ENCODE results near the gene MEPCE.
"Not testable (repeated sequence)": the region's sequence is repeated elsewhere in the genome, so short reads cannot be mapped to it uniquely, and the experiment has no call there.

Gene MEPCE

GRCh38 chr7:100452513-100452912 lies 22.9 kb downstream of the MEPCE start:
- H3K27me3 ChIP-seq (ENCODE audit: control insufficient read depth in 3 of 3, insufficient read depth in 3 of 3, low read depth in 1 of 3, low read length in 3 of 3): no peaks in the 10 kb centered on the region
- no peak overlapping the region for H2BK5ac ChIP-seq (ENCODE audit: low read length)
- H2AFZ ChIP-seq (ENCODE audit: low read length): no peak overlapping the region
- no peak overlapping the region for H3K9ac ChIP-seq (ENCODE audit: low read depth, low read length, poor library complexity)
- H3K79me1 ChIP-seq (ENCODE audit: low read depth, low read length): no peaks in the 10 kb centered on the region
- no peak overlapping the region for H3K23ac ChIP-seq (ENCODE audit: low read depth, low read length, poor library complexity)
- no peaks in the 10 kb centered on the region for H3K36me3 ChIP-seq (replicated peaks in 1 of 2; ENCODE audit: control insufficient read depth in 2 of 2, insufficient read depth in 2 of 2, low read length in 2 of 2)
- no peak overlapping the region for H3K4me2 ChIP-seq (ENCODE audit: insufficient read depth, low read length, poor library complexity, severe bottlenecking)
- no peak overlapping the region for H3K18ac ChIP-seq (ENCODE audit: low read length)
- no peak overlapping the region for H4K91ac ChIP-seq (ENCODE audit: low read depth, low read length, poor library complexity)
- H2BK15ac ChIP-seq (ENCODE audit: low read length): no peak overlapping the region
- H3K4me1 ChIP-seq (ENCODE audit: control insufficient read depth in 2 of 2, insufficient read depth in 1 of 2, low read depth in 1 of 2, low read length in 2 of 2): peaks cover 0 to 5% of the 10 kb centered on the region in 2 donors
- H3K14ac ChIP-seq (ENCODE audit: low read length): no peak overlapping the region
- H3K27ac ChIP-seq (replicated peaks; ENCODE audit: low read length): no peak overlapping the region
- H2AK5ac ChIP-seq (ENCODE audit: low read depth, low read length): no peak overlapping the region
- H4K8ac ChIP-seq (ENCODE audit: low read depth, low read length): no peak overlapping the region
- peaks cover 0 to 2% of the 10 kb centered on the region in 2 donors for H3K9me3 ChIP-seq (replicated peaks in 1 of 2; ENCODE audit: control insufficient read depth in 2 of 2, insufficient read depth in 1 of 2, low read depth in 1 of 2, low read length in 2 of 2)
- H2BK12ac ChIP-seq (ENCODE audit: low read length): no peak overlapping the region
- no CpG with 5 or more reads among the region's 3 CpGs for WGBS, 2 donors (ENCODE audit: extremely low coverage in 2 of 2, insufficient read length in 2 of 2, insufficient replicate concordance in 1 of 2)
- no peak overlapping the region for H2BK120ac ChIP-seq (ENCODE audit: low read depth, low read length)
- no peak overlapping the region for H3K4me3 ChIP-seq (ENCODE audit: low read length in 2 of 2)
- no peak for DNase-seq (ENCODE audit: low spot score)
- no peak overlapping the region for H3K4ac ChIP-seq (ENCODE audit: low read length)

- not testable (repeated sequence) for DNase-seq (ENCODE audit: low spot score); H3K18ac ChIP-seq (ENCODE audit: low read length); H4K91ac ChIP-seq (ENCODE audit: low read depth, low read length, poor library complexity); H3K79me1 ChIP-seq (ENCODE audit: low read depth, low read length); H3K14ac ChIP-seq (ENCODE audit: low read length); H3K4me3 ChIP-seq (ENCODE audit: low read length in 2 of 2); H3K9ac ChIP-seq (ENCODE audit: low read depth, low read length, poor library complexity); H3K23ac ChIP-seq (ENCODE audit: low read depth, low read length, poor library complexity); H2BK12ac ChIP-seq (ENCODE audit: low read length); H3K27ac ChIP-seq (replicated peaks; ENCODE audit: low read length); H3K4me2 ChIP-seq (ENCODE audit: insufficient read depth, low read length, poor library complexity, severe bottlenecking); H3K36me3 ChIP-seq (replicated peaks in 1 of 2; ENCODE audit: control insufficient read depth in 2 of 2, insufficient read depth in 2 of 2, low read length in 2 of 2); H3K4ac ChIP-seq (ENCODE audit: low read length); H2BK15ac ChIP-seq (ENCODE audit: low read length); H3K27me3 ChIP-seq (ENCODE audit: control insufficient read depth in 3 of 3, insufficient read depth in 3 of 3, low read depth in 1 of 3, low read length in 3 of 3); H4K8ac ChIP-seq (ENCODE audit: low read depth, low read length); H3K4me1 ChIP-seq (ENCODE audit: control insufficient read depth in 2 of 2, insufficient read depth in 1 of 2, low read depth in 1 of 2, low read length in 2 of 2); H3K9me3 ChIP-seq (replicated peaks in 1 of 2; ENCODE audit: control insufficient read depth in 2 of 2, insufficient read depth in 1 of 2, low read depth in 1 of 2, low read length in 2 of 2); H2BK5ac ChIP-seq (ENCODE audit: low read length); H2BK120ac ChIP-seq (ENCODE audit: low read depth, low read length); H2AK5ac ChIP-seq (ENCODE audit: low read depth, low read length); H2AFZ ChIP-seq (ENCODE audit: low read length)
- no CpG with 5 or more reads among the region's 8 CpGs for WGBS, 2 donors (ENCODE audit: extremely low coverage in 2 of 2, insufficient read length in 2 of 2, insufficient replicate concordance in 1 of 2)
These were observed 24.2 kb downstream of the MEPCE start for GRCh38 chr7:100453854-100454253.

GRCh38 chr7:100455206-100455605 lies 25.6 kb downstream of the MEPCE start:
- Histone ChIP-seq H3K4me2 (ENCODE audit: insufficient read depth, low read length, poor library complexity, severe bottlenecking) (no peak overlapping the region), H3K79me1 (ENCODE audit: low read depth, low read length) (no peaks in the 10 kb centered on the region), H3K18ac (ENCODE audit: low read length) (no peak overlapping the region), H3K9ac (ENCODE audit: low read depth, low read length, poor library complexity) (no peak overlapping the region), H2AK5ac (ENCODE audit: low read depth, low read length) (no peak overlapping the region), H2BK12ac (ENCODE audit: low read length) (no peak overlapping the region), H3K14ac (ENCODE audit: low read length) (no peak overlapping the region), H2BK15ac (ENCODE audit: low read length) (no peak overlapping the region), H4K8ac (ENCODE audit: low read depth, low read length) (no peak overlapping the region), H4K91ac (ENCODE audit: low read depth, low read length, poor library complexity) (no peak overlapping the region), H2BK5ac (ENCODE audit: low read length) (no peak overlapping the region), H3K36me3 (replicated peaks in 1 of 2; ENCODE audit: control insufficient read depth in 2 of 2, insufficient read depth in 2 of 2, low read length in 2 of 2) (no peaks in the 10 kb centered on the region), H3K9me3 (replicated peaks in 1 of 2; ENCODE audit: control insufficient read depth in 2 of 2, insufficient read depth in 1 of 2, low read depth in 1 of 2, low read length in 2 of 2) (peaks cover 0 to 2% of the 10 kb centered on the region in 2 donors), H2BK120ac (ENCODE audit: low read depth, low read length) (no peak overlapping the region), H3K4me1 (ENCODE audit: control insufficient read depth in 2 of 2, insufficient read depth in 1 of 2, low read depth in 1 of 2, low read length in 2 of 2) (peaks cover 0 to 3% of the 10 kb centered on the region in 2 donors), H3K27ac (replicated peaks; ENCODE audit: low read length) (no peak overlapping the region), H3K4ac (ENCODE audit: low read length) (no peak overlapping the region), H2AFZ (ENCODE audit: low read length) (no peak overlapping the region), H3K27me3 (ENCODE audit: control insufficient read depth in 3 of 3, insufficient read depth in 3 of 3, low read depth in 1 of 3, low read length in 3 of 3) (no peaks in the 10 kb centered on the region), H3K4me3 (ENCODE audit: low read length in 2 of 2) (no peak overlapping the region), H3K23ac (ENCODE audit: low read depth, low read length, poor library complexity) (no peak overlapping the region)
- DNase-seq (ENCODE audit: low spot score): no peak
- no CpG with 5 or more reads among the region's 3 CpGs for WGBS, 2 donors (ENCODE audit: extremely low coverage in 2 of 2, insufficient read length in 2 of 2, insufficient replicate concordance in 1 of 2)

GRCh38 chr7:100456562-100456961 lies 26.9 kb downstream of the MEPCE start:
- H3K4me1 ChIP-seq (ENCODE audit: control insufficient read depth in 2 of 2, insufficient read depth in 1 of 2, low read depth in 1 of 2, low read length in 2 of 2): peaks cover 0 to 2% of the 10 kb centered on the region in 2 donors
- no peaks in the 10 kb centered on the region for H3K79me1 ChIP-seq (ENCODE audit: low read depth, low read length)
- WGBS, 2 donors (ENCODE audit: extremely low coverage in 2 of 2, insufficient read length in 2 of 2, insufficient replicate concordance in 1 of 2): 100% methylated on average over 2 of the region's 14 CpGs; no CpG with 5 or more reads in 1 of the 2 donors
- no peaks in the 10 kb centered on the region for H3K36me3 ChIP-seq (replicated peaks in 1 of 2; ENCODE audit: control insufficient read depth in 2 of 2, insufficient read depth in 2 of 2, low read length in 2 of 2)
- H2BK120ac ChIP-seq (ENCODE audit: low read depth, low read length): no peak overlapping the region
- H3K27ac ChIP-seq (replicated peaks; ENCODE audit: low read length): no peak overlapping the region
- H3K27me3 ChIP-seq (ENCODE audit: control insufficient read depth in 3 of 3, insufficient read depth in 3 of 3, low read depth in 1 of 3, low read length in 3 of 3): no peaks in the 10 kb centered on the region
- no peak overlapping the region for H2AFZ ChIP-seq (ENCODE audit: low read length)
- H3K4me2 ChIP-seq (ENCODE audit: insufficient read depth, low read length, poor library complexity, severe bottlenecking): no peak overlapping the region
- no peak overlapping the region for H2BK15ac ChIP-seq (ENCODE audit: low read length)
- no peak overlapping the region for H3K9ac ChIP-seq (ENCODE audit: low read depth, low read length, poor library complexity)
- H4K91ac ChIP-seq (ENCODE audit: low read depth, low read length, poor library complexity): no peak overlapping the region
- no peak overlapping the region for H3K4me3 ChIP-seq (ENCODE audit: low read length in 2 of 2)
- peaks cover 0 to 2% of the 10 kb centered on the region in 2 donors for H3K9me3 ChIP-seq (replicated peaks in 1 of 2; ENCODE audit: control insufficient read depth in 2 of 2, insufficient read depth in 1 of 2, low read depth in 1 of 2, low read length in 2 of 2)
- H2AK5ac ChIP-seq (ENCODE audit: low read depth, low read length): no peak overlapping the region
- H3K23ac ChIP-seq (ENCODE audit: low read depth, low read length, poor library complexity): no peak overlapping the region
- no peak for DNase-seq (ENCODE audit: low spot score)
- peak overlapping the region; percentile 10 for H3K4ac ChIP-seq (ENCODE audit: low read length)
- no peak overlapping the region for H3K14ac ChIP-seq (ENCODE audit: low read length)
- no peak overlapping the region for H3K18ac ChIP-seq (ENCODE audit: low read length)
- H2BK12ac ChIP-seq (ENCODE audit: low read length): no peak overlapping the region
- no peak overlapping the region for H2BK5ac ChIP-seq (ENCODE audit: low read length)
- no peak overlapping the region for H4K8ac ChIP-seq (ENCODE audit: low read depth, low read length)
